Bone marrow (tissue), 2 donors: ENCODE results near the gene KCNIP4.

Source experiments
- DNase-seq, 2 donors: peaks; one replicate each; lab custom pipeline; 2025; lab: John Stamatoyannopoulos, UW

Gene KCNIP4

GRCh38 chr4:21045119-21045518 lies 903.5 kb downstream of the KCNIP4 start:
- DNase-seq, result no peak

- DNase-seq, result no peak
Measured at GRCh38 chr4:21041708-21042107, 906.9 kb downstream of the KCNIP4 start.

GRCh38 chr4:21034728-21035127 lies 913.8 kb downstream of the KCNIP4 start:
- DNase-seq, result no peak

GRCh38 chr4:21032089-21032645 lies 916.4 kb downstream of the KCNIP4 start:
- no peak for DNase-seq

- no peak for DNase-seq
Measured at GRCh38 chr4:21018817-21019216, 929.8 kb downstream of the KCNIP4 start.

GRCh38 chr4:21013501-21013900 lies 935.1 kb downstream of the KCNIP4 start:
- DNase-seq, result no peak

- DNase-seq, result no peak
Measured at GRCh38 chr4:21012851-21013331, 935.7 kb downstream of the KCNIP4 start.

- DNase-seq, result no peak
Measured at GRCh38 chr4:21011106-21011505, 937.5 kb downstream of the KCNIP4 start.

- no peak for DNase-seq
Measured at GRCh38 chr4:21009956-21010355, 938.6 kb downstream of the KCNIP4 start.

- DNase-seq, result no peak
Measured at GRCh38 chr4:21005647-21006046, 942.9 kb downstream of the KCNIP4 start.

GRCh38 chr4:21002976-21003375 lies 945.6 kb downstream of the KCNIP4 start:
- DNase-seq, result no peak

GRCh38 chr4:21002286-21002685 lies 946.3 kb downstream of the KCNIP4 start:
- no peak for DNase-seq

- no peak for DNase-seq
Measured at GRCh38 chr4:21001490-21001889, 947.1 kb downstream of the KCNIP4 start.

GRCh38 chr4:20997886-20998285 lies 950.7 kb downstream of the KCNIP4 start:
- DNase-seq, result no peak

- DNase-seq, result no peak
Measured at GRCh38 chr4:20995610-20996009, 953.0 kb downstream of the KCNIP4 start.

- DNase-seq, result no peak
Measured at GRCh38 chr4:20995015-20995414, 953.6 kb downstream of the KCNIP4 start.

GRCh38 chr4:20992002-20992401 lies 956.6 kb downstream of the KCNIP4 start:
- no peak for DNase-seq

- no peak for DNase-seq
Measured at GRCh38 chr4:20987191-20987590, 961.4 kb downstream of the KCNIP4 start.

- DNase-seq, result no peak
Measured at GRCh38 chr4:20984576-20984836, 964.1 kb downstream of the KCNIP4 start.

GRCh38 chr4:20983763-20984575 lies 964.6 kb downstream of the KCNIP4 start:
- DNase-seq, result no peak

- DNase-seq, result no peak
Measured at GRCh38 chr4:20982544-20982943, 966.0 kb downstream of the KCNIP4 start.

- no peak for DNase-seq
Measured at GRCh38 chr4:20960291-20960690, 988.3 kb downstream of the KCNIP4 start.

- DNase-seq, result no peak
Measured at GRCh38 chr4:20954541-20954940, 994.0 kb downstream of the KCNIP4 start.

- no peak for DNase-seq
Measured at GRCh38 chr4:20944961-20945360, 1003.6 kb downstream of the KCNIP4 start.
